Glomerular endothelial cell (primary cell): Measurements from ENCODE around the gene CSGALNACT2. TPM values are rescaled to one million over a fixed set of nuclear protein-coding genes. Genes with fewer than 3 reads are reported as not detected.

Experiments used
- DNase-seq: peaks from one replicate; pipeline ENCODE4 v3.0.0-alpha.2; 2011; ENCODE audit warnings: low read depth, low spot score; ENCODE audit errors: extremely low read depth
- total RNA-seq: library from RNA; depleted of rRNA; stranded (reverse); fragments of >200 nt; gene quantifications from 2 replicates; pipeline ENCODE4 v1.2.3, GENCODE V29; 2015

Gene CSGALNACT2
- total RNA-seq, 1 donor from 2014 or later = 28.6 TPM

DNA sequence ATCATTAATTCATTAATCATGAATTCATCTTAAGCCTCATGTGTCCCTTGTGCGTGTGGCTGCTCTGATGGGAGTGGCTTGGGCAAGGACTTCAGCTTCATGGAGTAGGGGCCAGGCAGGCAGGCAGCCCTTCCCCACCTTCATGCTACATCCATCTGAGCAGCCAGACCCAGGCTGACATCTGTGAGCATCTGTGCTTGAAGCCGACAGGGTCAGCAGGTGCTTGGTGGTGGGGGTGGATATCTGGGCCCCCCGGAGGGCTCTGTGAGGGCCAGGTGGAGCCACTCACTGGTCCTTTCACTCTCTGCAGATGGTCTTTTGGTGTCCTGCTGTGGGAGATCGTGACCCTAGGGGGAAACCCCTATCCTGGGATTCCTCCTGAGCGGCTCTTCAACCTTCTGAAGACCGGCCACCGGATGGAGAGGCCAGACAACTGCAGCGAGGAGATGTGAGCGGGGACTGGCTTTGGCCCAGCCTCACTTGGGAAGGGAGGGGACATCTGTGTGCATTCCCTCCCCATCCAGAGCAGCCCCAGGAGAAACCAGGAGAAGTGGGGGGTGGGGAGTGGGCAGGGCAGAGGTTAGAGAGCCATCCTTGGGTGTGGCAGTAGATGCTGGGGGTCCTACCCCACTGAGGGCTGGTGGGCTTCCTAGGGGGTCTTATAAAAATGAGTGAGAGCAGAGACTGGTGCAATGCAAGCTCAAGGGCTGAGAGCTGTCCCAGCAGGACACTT is 14.7 kb upstream of the CSGALNACT2 start:
- DNase-seq = no peak

GRCh38 chr10:43124094-43124521 is 14.1 kb upstream of the CSGALNACT2 start:
- DNase-seq = no peak

GRCh38 chr10:43124574-43125273 is 13.5 kb upstream of the CSGALNACT2 start:
- no peak for DNase-seq

DNA sequence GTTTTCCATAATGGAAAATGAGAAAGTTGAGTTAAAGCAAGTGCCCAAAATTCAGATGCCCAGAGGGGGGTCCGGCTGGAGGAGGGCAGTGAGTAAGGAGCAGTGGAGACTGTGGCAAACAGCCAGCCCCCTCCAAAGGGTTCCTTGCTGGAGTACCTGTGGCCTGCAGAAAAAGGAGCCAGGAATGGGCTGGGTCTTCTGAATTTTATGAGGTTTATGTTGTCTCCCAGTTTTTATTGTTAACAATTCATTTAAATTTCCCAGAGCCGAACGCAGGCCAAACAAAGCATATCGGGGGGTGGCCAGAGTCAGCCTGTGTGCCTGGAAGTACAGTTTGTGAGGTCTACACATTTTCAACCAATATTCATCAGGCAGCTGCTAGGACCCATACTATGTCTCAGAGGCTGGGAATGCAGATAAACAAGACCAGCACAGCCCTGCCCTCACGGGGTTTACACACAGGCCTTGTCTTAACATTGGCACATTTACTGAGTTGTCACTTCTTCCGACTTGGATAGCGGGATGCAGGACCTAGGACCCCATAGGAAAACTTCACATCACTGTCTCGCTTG is 12.9 kb upstream of the CSGALNACT2 start:
- DNase-seq = no peak

DNA sequence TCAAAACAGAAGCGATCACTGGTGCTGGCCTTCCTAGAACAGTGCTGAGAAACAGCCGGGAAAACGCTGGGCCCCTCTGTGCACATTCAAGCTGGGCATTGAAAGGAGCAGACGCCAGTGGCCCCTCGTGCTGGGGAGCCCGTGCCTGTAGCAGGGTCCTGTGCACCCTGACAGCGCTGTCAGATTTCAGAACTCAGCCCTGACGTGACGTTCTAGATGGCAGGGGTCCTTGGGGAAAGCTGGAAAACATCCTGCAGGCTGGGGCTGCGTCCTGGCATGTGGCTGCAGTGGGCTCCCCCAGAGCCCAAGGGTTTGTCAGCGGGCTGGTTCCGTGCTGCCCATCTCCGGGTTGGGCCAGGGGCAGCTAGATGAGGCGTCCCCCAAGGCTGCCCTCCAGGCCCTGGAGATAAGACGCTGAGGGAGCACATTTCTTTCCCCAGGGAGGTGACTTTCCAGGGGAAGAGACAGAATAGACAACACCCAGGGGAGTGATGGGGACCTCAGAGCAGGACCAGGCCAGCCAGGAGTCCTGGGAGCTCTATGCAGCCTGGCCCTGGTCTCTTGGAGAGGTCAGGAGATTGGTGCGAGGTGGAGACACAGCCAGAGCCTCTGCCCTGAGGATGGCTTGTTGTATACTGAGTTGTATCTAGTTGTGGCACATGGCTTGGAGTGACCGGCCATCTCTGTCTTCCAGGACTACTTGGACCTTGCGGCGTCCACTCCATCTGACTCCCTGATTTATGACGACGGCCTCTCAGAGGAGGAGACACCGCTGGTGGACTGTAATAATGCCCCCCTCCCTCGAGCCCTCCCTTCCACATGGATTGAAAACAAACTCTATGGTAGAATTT is 12.1 kb upstream of the CSGALNACT2 start:
- DNase-seq = no peak

GRCh38 chr10:43126759-43127424 is 11.4 kb upstream of the CSGALNACT2 start:
- DNase-seq = no peak

DNA sequence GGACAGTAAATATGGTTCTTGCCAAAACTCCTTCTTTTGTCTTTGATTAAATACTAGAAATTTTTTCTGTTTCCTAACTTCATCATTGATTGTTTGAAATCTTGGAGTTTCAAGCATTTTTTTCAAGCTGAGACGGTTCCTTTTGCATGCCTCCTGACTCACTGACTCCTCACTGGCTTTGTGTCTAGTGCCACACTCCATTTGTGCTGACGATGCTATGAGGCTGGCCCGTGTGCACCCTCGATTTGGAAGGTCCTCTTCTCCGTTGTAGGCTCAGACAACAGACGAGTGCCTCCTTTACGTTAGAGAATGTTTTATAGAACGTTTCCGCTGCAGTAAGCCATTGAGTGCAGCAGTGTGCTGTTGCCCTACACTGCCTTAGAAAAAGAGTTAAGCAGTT is 10.8 kb upstream of the CSGALNACT2 start:
- no peak for DNase-seq

GRCh38 chr10:43128331-43128730 is 9.9 kb upstream of the CSGALNACT2 start:
- DNase-seq = no peak

GRCh38 chr10:43128958-43129706 is 9.1 kb upstream of the CSGALNACT2 start:
- no peak for DNase-seq

DNA sequence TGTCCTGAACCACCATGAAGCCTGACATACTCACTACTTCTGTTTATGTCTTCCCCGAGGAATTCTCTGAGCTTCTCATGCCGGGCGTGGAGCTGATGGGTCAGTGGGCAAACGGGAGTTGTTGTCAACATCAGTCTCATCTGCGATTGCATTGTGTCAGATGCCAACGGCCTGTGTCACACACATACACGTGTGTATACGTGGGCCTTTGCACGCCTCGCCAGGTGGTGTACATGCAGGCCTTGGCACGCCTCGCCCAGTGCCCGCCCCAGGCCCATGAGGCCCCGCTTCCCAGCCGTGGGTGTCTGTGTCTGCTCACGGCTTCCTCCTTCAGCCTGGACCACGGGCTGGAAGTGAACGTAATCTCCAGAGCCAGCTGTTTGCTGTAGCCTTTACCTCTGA is 7.5 kb upstream of the CSGALNACT2 start:
- no peak for DNase-seq

- DNase-seq = no peak
These were observed 7.0 kb upstream of the CSGALNACT2 start for GRCh38 chr10:43131256-43131655.

GRCh38 chr10:43131906-43132305 is 6.3 kb upstream of the CSGALNACT2 start:
- DNase-seq = no peak

GRCh38 chr10:43132867-43133787 is 5.1 kb upstream of the CSGALNACT2 start:
- no peak for DNase-seq

- DNase-seq = no peak
These were observed 3.9 kb upstream of the CSGALNACT2 start for GRCh38 chr10:43134126-43134905.

GRCh38 chr10:43135064-43135463 is 3.2 kb upstream of the CSGALNACT2 start:
- DNase-seq = no peak

GRCh38 chr10:43135656-43136055 is 2.6 kb upstream of the CSGALNACT2 start:
- no peak for DNase-seq

DNA sequence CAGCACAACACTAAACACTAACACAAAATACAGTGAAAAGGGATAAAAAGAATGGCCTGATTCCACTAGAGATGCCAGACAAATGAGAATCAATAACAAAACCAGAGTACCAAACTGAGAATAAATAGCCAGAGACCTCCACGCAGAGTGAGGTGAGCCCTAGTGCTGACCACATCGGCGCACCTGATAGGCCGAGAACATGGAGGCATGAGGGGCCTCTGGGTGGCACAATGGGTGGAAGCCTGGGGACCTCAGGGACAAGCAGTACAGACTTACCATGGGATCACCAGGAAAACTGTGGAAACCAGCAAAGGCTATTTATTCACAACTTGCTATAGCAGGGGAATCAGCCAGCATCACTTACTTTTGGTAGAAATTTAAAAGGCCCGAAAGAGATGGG is 1.8 kb upstream of the CSGALNACT2 start:
- DNase-seq = no peak
